T follicular helper cell (primary cell): Measurements from ENCODE around the gene TM7SF2.
A peak's percentile ranks its signal among the peaks of the same experiment; 100 is the strongest.

ENCODE experiments used
- DNase-seq: peaks from one replicate; pipeline ENCODE4 v3.0.0-alpha.2; 2020; ENCODE audit warnings: low read depth

The TM7SF2 gene

GRCh38 chr11:65089621-65090020 lies 22.1 kb upstream of the TM7SF2 start:
- DNase-seq: no peak

- DNase-seq: no peak
Measured at GRCh38 chr11:65090628-65091027, 21.0 kb upstream of the TM7SF2 start.

GRCh38 chr11:65095427-65095826 lies 16.2 kb upstream of the TM7SF2 start:
- no peak for DNase-seq

GRCh38 chr11:65095974-65096806 lies 15.5 kb upstream of the TM7SF2 start, which contains the start of gene VPS51:
TSS of gene VPS51 (plus strand) at chr11:65096214. CDS start at chr11:65096251, 37 bp downstream.
- peak; percentile 80 for DNase-seq

- no peak for DNase-seq
Measured at GRCh38 chr11:65096926-65097325, 14.7 kb upstream of the TM7SF2 start.

GRCh38 chr11:65100674-65101350 lies 10.9 kb upstream of the TM7SF2 start:
- DNase-seq: no peak

- no peak for DNase-seq
Measured at GRCh38 chr11:65102142-65103095, 9.3 kb upstream of the TM7SF2 start.

GRCh38 chr11:65103476-65103875 lies 8.2 kb upstream of the TM7SF2 start:
- no peak for DNase-seq

GRCh38 chr11:65104628-65105027 lies 7.0 kb upstream of the TM7SF2 start:
- no peak for DNase-seq

GRCh38 chr11:65107078-65107477 lies 4.6 kb upstream of the TM7SF2 start:
- no peak for DNase-seq

- no peak for DNase-seq
Measured at GRCh38 chr11:65107751-65108468, 3.8 kb upstream of the TM7SF2 start.

- DNase-seq: no peak
Measured at GRCh38 chr11:65108469-65109123, 3.1 kb upstream of the TM7SF2 start.

GRCh38 chr11:65109231-65110198 lies 2.2 kb upstream of the TM7SF2 start:
- DNase-seq: no peak

- DNase-seq: peak; percentile 93
Measured at GRCh38 chr11:65110354-65110861, 1.3 kb upstream of the TM7SF2 start.

GRCh38 chr11:65111159-65111743 lies 421 bp upstream of the TM7SF2 start:
- DNase-seq: no peak

- peak; percentile 68 for DNase-seq
Measured at GRCh38 chr11:65112546-65113360, 1.1 kb downstream of the TM7SF2 start.

- no peak for DNase-seq
Measured at GRCh38 chr11:65113361-65113756, 1.7 kb downstream of the TM7SF2 start.

- no peak for DNase-seq
Measured at GRCh38 chr11:65113839-65114238, 2.2 kb downstream of the TM7SF2 start.
